ENCODE measurements around the gene TAB2. TPM values are rescaled to one million over a fixed set of nuclear protein-coding genes. Genes with fewer than 3 reads are reported as not detected.
"Not testable (repeated sequence)": the region's sequence is repeated elsewhere in the genome, so short reads cannot be mapped to it uniquely, and the experiment has no call there.

Gene TAB2
- total RNA-seq, 1 donor from 2014 or later = 17.7 TPM

GRCh38 chr6:149443411-149444181 is 126.1 kb downstream of the TAB2 start:
- no peak for DNase-seq (ENCODE audit: low read depth, low spot score)

- DNase-seq (ENCODE audit: low read depth, low spot score) = not testable (repeated sequence)
These were observed 127.0 kb downstream of the TAB2 start for GRCh38 chr6:149444360-149445094.

DNA sequence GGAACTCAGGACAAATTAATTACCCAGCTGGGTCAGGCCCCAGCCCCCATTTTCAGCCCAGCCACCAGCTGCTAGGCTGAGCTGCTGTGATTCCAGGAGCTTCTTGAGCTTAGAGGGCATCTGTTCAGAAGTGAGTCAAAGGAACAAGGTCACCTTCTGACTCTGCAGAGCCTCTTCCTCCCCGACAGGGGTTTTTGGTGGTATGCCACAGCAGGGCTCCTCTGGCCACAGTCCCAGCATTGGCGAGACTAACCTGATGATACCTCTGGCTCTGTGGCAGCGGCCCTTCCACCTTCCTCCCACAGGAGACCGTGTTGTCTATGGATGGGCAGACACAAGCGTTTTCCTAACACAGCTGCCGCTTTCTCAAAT is 127.6 kb downstream of the TAB2 start:
- DNase-seq (ENCODE audit: low read depth, low spot score) = no peak

DNA sequence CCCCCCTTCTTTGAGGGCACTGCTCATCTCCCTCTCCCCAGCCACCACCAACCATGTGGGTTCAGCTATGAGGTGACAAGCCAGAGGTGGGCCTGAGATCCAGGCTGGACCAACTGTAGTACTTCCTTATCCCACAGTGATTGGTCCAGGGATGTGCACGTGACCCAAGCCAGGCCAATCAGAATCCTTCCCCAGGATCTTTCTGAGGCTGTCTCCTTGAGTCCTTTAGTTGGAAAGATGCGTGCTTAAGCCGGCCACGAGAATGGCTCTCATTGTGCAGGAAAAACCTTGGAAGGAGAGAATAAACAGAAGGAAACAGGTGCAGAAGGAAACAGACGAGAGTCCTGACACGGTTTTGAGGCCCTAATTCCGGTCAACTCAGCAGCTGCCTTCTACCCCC is 128.1 kb downstream of the TAB2 start:
- no peak for DNase-seq (ENCODE audit: low read depth, low spot score)

DNA sequence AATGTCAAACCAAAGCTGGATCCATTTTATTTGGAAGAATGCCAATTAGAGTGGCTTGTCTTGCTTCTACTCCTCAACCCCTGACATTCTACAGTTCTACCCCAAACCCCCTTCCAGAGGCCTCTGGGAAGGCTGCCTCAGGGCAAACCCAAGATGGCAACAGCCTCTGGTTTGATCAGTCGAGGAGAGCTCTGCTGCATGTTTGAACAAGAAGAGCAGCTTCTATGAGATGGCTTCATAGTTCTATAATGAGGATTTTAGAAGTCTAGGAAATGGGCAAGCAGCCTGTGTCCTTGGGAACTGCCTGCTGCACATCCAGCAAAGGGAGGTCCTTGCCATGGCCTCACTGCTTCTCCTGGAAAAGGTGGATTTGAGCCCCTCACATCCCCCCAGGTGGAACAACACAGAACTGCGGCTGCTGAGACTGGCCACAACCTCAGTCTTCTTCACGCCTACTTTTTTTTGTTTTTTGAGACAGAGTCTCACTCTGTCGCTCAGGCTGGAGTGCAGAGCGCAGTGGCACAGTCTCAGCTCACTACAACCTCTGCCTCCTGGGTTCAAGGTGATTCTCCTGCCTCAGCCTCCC is 129.4 kb downstream of the TAB2 start:
- no peak for DNase-seq (ENCODE audit: low read depth, low spot score)

DNA sequence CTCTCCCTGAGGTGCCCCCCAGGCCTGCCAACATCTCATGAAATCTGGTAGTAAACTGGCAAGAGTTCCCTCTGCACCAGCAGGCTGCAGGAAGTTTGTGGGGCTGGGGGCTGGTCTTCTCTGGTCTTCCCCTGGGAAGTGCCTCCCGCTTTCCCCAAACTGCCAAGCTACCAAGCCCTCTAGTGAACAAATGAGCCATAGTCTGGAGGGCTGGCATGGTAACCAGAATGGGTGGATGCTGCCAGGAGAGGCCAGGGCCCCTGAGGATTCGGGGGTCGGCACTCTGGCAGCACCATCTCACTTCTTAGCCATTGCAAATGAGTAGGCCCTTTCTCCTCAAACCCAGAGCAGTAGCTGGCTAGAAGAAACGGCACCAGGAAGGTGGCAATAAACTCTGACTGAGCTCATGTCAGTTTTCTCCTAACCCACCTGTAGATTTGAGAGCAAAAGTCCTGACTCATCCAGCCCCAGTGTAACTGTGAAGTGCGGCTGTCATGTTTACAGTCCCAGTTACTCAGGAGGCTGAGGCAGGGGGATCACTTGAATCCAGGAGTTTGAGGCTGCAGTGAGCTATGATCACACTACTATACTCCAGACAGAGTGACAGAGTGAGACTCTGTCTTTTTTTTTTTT is 131.4 kb downstream of the TAB2 start:
- DNase-seq (ENCODE audit: low read depth, low spot score) = no peak

- DNase-seq (ENCODE audit: low read depth, low spot score) = no peak
These were observed 132.5 kb downstream of the TAB2 start for GRCh38 chr6:149449831-149450678.

DNA sequence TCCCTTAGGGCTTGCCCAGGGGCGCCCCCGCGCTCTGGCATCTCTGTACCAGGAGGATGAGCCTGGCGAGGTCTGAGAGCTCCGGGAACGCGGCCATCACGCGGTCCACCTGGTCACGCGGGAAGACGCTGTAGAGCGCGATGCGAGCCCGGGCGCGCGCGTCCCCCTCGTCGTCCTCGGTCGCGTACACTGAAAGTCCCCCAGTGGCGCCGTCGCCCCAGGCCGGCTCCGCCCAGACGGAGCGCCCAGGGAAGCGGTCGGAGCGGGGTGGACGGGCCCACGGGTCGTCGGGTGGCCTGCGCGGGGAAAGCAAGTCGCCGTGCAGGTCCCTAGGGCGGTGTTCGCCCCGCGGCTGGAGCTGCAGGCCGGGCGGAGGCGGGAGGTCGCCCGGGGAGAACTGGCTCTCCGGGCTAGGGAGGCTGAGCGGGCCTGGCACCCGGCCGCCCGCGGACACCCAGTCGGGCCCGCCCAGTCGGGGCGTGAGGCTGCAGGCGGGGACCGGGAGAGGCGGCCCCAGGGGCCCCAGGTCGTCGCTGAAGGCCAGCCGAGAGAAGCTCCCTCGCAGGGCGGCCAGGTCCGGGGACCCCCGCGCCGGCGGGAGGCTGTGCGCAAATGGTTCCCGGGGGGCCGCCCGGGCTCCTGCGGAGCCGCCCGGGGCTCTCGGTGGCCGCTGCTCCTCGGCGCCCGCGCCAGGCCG is 133.3 kb downstream of the TAB2 start:
- no peak for DNase-seq (ENCODE audit: low read depth, low spot score)

DNA sequence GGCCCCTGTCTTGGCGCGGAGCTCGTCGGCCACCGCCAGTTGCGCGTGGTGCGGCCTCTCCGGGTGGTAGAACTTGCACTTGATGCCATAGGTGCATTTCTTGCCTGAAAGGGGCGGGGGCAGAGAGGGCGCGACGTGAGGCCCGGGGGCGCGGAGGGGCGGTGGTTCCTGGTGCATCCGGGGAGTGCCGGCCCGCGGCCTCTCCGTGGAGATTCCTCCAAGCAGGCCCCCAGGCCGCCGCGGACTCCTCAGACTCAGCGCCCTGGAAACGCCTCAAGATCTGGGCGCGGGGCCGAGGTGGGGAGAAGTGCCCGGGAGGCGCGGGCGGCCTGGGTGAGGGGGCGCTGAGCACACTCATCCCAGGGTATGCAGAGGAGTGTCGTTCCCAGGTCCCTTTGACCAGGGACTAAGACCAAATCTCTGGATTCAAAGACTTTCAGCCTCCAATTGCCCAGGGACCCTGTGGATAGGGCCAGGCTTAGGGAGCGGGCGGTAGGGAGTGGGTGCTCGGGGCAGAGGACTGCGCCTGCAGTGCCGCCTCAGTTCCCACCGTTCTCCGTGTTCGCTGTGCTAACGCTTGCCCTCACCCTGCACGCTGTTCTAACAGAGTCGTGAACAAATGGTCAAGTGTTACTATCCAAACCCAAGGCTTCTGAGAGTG is 134.0 kb downstream of the TAB2 start:
- DNase-seq (ENCODE audit: low read depth, low spot score) = no peak

- DNase-seq (ENCODE audit: low read depth, low spot score) = no peak
These were observed 134.8 kb downstream of the TAB2 start for GRCh38 chr6:149452037-149452939.

DNA sequence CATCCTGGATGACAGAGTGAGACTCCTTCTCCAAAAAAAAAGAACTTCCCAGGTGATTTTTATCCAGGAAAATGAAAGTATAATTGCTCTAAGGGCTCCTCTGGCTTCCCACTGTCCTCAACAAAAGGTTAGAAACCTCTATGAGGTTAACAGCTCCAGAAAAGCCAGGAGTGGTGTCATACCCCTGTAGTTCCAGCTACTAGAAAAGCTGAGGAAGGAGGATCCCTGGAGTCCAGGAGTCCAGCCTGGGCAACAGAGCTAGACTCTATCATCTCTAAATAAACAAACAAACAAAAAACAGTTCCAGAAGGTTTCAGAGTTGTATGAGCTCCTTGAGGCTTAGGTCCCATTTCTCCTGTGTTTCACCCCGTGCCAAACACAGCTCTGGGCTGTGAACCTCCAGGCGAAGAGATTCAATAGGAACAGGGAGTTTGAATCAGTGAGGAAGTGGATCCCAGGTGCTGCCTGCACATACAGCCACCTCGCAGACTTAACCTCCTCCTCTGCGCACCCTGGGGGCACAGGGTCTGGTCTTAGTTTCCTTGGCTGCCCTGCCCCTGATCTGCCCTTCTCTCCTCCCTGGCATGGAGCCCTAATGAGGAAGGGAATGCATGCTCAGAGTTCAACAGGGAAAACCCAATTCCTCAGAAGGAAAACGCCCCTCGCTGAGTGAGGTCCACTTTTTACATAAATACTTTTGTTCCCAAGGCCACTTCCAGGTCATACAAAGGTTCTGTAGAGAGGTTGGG is 136.3 kb downstream of the TAB2 start:
- no peak for DNase-seq (ENCODE audit: low read depth, low spot score)

GRCh38 chr6:149454346-149454848 is 136.9 kb downstream of the TAB2 start:
- DNase-seq (ENCODE audit: low read depth, low spot score) = no peak

DNA sequence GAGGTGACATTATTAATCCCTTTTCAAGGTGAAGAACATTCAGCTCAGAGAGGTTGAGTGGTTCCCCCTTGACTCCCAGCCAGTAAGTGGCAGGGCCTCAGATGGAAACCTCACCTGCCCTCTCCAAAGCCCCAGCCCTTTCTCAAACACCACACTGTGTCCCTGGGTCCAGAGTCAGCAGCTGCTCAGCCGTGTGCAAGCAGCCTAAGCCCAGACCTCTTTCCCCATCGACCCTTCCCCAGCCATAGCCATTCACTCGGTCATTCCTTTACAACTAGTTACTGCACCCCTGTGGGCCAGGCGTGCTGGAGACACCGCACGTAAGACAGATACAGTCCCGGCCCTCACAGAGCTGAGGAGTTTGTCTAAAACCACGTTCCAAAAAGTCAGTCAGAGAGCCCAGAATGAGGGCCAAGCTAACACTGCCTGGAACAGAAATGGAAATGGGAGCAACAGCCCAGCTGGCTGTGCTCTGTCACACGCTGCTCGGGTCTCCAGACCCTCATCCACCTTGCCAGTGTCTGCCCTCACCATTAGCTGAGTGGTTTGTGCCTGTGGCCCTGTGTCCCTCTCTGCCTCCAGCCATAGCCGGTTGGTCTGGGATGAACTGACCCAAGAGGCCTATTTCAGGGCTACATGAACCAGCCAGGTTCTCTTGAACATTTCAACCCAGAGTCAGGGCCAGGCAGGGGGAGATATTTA is 137.7 kb downstream of the TAB2 start:
- no peak for DNase-seq (ENCODE audit: low read depth, low spot score)

DNA sequence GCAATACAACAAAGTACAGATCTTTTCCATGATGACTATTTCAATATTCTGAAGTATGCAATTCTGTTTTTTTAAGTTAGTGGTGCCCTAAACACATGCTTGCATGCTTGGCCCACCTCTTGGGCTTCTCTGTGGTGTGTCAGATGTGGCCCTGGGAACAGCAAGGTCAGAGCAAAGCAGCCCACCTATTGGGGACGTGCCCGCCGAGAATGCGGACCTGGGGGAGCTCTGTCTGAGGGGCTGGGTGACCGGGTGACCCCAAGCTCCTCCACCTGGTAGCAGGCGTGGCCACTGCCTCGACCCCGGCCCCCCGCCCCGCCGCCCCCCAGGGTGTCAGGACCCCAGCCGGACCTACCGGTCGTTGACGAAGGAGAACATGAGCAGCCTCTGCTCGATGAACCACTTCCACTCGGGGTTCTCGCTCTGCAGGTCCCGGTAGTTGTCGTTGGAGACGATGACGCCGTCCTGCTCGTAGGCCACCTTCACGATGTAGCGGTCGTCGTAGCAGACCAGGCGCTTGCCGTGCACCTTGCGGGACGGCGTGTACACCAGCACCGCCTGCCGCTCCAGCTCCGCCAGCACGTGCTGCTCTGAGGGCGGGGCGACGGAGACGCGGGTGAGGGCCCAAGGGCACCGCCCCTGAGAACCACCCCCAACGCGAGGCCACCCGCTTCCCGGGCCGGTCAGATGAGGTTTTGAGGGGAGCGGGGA is 139.0 kb downstream of the TAB2 start:
- DNase-seq (ENCODE audit: low read depth, low spot score) = no peak

- DNase-seq (ENCODE audit: low read depth, low spot score) = no peak
These were observed 139.9 kb downstream of the TAB2 start for GRCh38 chr6:149457316-149457884.

- DNase-seq (ENCODE audit: low read depth, low spot score) = no peak
These were observed 140.7 kb downstream of the TAB2 start for GRCh38 chr6:149458196-149458595.
